Spleen (tissue), 7 donors: ENCODE data around the gene TPD52L2.

Experiments
- POLR2A ChIP-seq, 3 donors: fragments of 450-650 bp; IDR thresholded peaks; one replicate each; pipeline ENCODE4 v1.5.1; 2017; ENCODE audit warnings: antibody characterized with exemption in 3 of 3, mild to moderate bottlenecking in 1 of 3
- POLR2AphosphoS5 ChIP-seq, 3 donors: sonication (generic); formaldehyde crosslinking; IDR thresholded peaks; one replicate each; pipeline ENCODE4 v1.5.1; 2017; ENCODE audit warnings: antibody characterized with exemption in 3 of 3
- TF ChIP-seq, protein P1 (sequence below), 11 experiments: fragments of 200-600 bp in 7 of 11; fragments of 450-650 bp in 4 of 11; sonication (generic) in 4 of 11; IDR thresholded peaks in 8 of 11; conservative IDR thresholded peaks in 3 of 11; 1 replicate in 7 of 11; 2 replicates in 4 of 11; pipeline versions ENCODE4 v1.4.0 to v1.8.0; 2016 to 2021; ENCODE audit warnings: antibody characterized with exemption in 11 of 11, inconsistent platforms in 4 of 11, mild to moderate bottlenecking in 1 of 11
- donor health status: DM: no; HTN: no; CAD: no; lungs with moderate emphysema.
- donor health status: DM: no; HTN: no; CAD: no.
- donor health status: DM: no; HTN: no; CAD: no.

- TF ChIP-seq, protein P1, sequence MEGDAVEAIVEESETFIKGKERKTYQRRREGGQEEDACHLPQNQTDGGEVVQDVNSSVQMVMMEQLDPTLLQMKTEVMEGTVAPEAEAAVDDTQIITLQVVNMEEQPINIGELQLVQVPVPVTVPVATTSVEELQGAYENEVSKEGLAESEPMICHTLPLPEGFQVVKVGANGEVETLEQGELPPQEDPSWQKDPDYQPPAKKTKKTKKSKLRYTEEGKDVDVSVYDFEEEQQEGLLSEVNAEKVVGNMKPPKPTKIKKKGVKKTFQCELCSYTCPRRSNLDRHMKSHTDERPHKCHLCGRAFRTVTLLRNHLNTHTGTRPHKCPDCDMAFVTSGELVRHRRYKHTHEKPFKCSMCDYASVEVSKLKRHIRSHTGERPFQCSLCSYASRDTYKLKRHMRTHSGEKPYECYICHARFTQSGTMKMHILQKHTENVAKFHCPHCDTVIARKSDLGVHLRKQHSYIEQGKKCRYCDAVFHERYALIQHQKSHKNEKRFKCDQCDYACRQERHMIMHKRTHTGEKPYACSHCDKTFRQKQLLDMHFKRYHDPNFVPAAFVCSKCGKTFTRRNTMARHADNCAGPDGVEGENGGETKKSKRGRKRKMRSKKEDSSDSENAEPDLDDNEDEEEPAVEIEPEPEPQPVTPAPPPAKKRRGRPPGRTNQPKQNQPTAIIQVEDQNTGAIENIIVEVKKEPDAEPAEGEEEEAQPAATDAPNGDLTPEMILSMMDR (IDR thresholded peaks at IDR 0.05 in 8 of 11, conservative IDR thresholded peaks at IDR 0.05 in 3 of 11), result no peak
- TF ChIP-seq POLR2A (IDR thresholded peaks at IDR 0.05), result no peak
- peak; percentile 26 to 58 (median 45) for TF ChIP-seq POLR2AphosphoS5 (IDR thresholded peaks at IDR 0.05)
These were observed 22.8 kb upstream of the TPD52L2 start for GRCh38 chr20:63842258-63842657.
